Body of pancreas (tissue), 4 donors: ENCODE results near the gene RFC2.

ENCODE experiments used
- CTCF ChIP-seq, 7 experiments: fragments of 450-650 bp in 4 of 7; fragments of 200-600 bp in 3 of 7; sonication (generic) in 3 of 7; IDR thresholded peaks; one replicate each; pipeline ENCODE4 v1.5.1; 2016 to 2019; ENCODE audit warnings: antibody characterized with exemption in 7 of 7
- POLR2A ChIP-seq, 3 donors: fragments of 450-650 bp; IDR thresholded peaks; one replicate each; pipeline ENCODE4 v1.6.1; 2016; ENCODE audit warnings: antibody characterized with exemption in 3 of 3, mild to moderate bottlenecking in 2 of 3

- no peak for TF ChIP-seq CTCF (IDR thresholded peaks at IDR 0.05)
- TF ChIP-seq POLR2A (IDR thresholded peaks at IDR 0.05): no peak
Observed at GRCh38 chr7:74191231-74191630, 63.0 kb downstream of the RFC2 start.
